Measurements from ENCODE around the gene MS4A8.
A peak's percentile ranks its signal among the peaks of the same experiment; 100 is the strongest.
"Not testable (repeated sequence)": the region's sequence is repeated elsewhere in the genome, so short reads cannot be mapped to it uniquely, and the experiment has no call there.

Gene MS4A8

GRCh38 chr11:60699284-60699691 is at the start of gene MS4A8:
MS4A8 (plus strand) TSS chr11:60699612; CDS start chr11:60700861, 1,249 bp downstream.
- intact Hi-C loops (cut with DNase I) = no loop called here
- no peak for DNase-seq

GRCh38 chr11:60657888-60658287 is 41.5 kb upstream of the MS4A8 start:
- intact Hi-C loops (cut with DNase I) = no loop called here
- no peak for DNase-seq

- no peak for DNase-seq
- intact Hi-C loops (cut with DNase I) = no loop called here
Observed at GRCh38 chr11:60658409-60658808, 41.0 kb upstream of the MS4A8 start.

GRCh38 chr11:60672255-60672654 is 27.2 kb upstream of the MS4A8 start:
- intact Hi-C loops (cut with DNase I) = no loop called here
- no peak for DNase-seq

GRCh38 chr11:60678231-60678630 is 21.2 kb upstream of the MS4A8 start:
- intact Hi-C loops (cut with DNase I); DNase-seq: not testable (repeated sequence)

GRCh38 chr11:60679879-60680278 is 19.5 kb upstream of the MS4A8 start:
- DNase-seq = no peak
- intact Hi-C loops (cut with DNase I) = no loop called here

- DNase-seq = no peak
- intact Hi-C loops (cut with DNase I) = no loop called here
Observed at GRCh38 chr11:60680455-60681119, 18.8 kb upstream of the MS4A8 start.

GRCh38 chr11:60684541-60684848 is 14.9 kb upstream of the MS4A8 start:
- intact Hi-C loops (cut with DNase I); DNase-seq: not testable (repeated sequence)

- intact Hi-C loops (cut with DNase I) = no loop called here
- DNase-seq = no peak
Observed at GRCh38 chr11:60691661-60692060, 7.8 kb upstream of the MS4A8 start.

- no peak for DNase-seq
Observed at GRCh38 chr11:60699936-60700335, 524 bp downstream of the MS4A8 start.

GRCh38 chr11:60700689-60701468 is 1.5 kb downstream of the MS4A8 start:
- no peak for DNase-seq
- intact Hi-C loops (cut with DNase I) = no loop called here

More at GRCh38 chr11:60699936-60700335, 524 bp downstream of the MS4A8 start:
- intact Hi-C loops (cut with DNase I) = no loop called here

- intact Hi-C loops (cut with DNase I) = no loop called here
- DNase-seq = no peak
Observed at GRCh38 chr11:60701469-60701818, 2.0 kb downstream of the MS4A8 start.

GRCh38 chr11:60703374-60703773 is 4.0 kb downstream of the MS4A8 start:
- intact Hi-C loops (cut with DNase I) = no loop called here
- DNase-seq = no peak

GRCh38 chr11:60705895-60706294 is 6.5 kb downstream of the MS4A8 start:
- peak in 1 of 42 donors; percentile 18 for DNase-seq
- intact Hi-C loops (cut with DNase I) = no loop called here

GRCh38 chr11:60706931-60707330 is 7.5 kb downstream of the MS4A8 start:
- peak in 1 of 42 donors; percentile 7 for DNase-seq
- intact Hi-C loops (cut with DNase I) = no loop called here

- DNase-seq = no peak
- intact Hi-C loops (cut with DNase I) = no loop called here
Observed at GRCh38 chr11:60710482-60710881, 11.1 kb downstream of the MS4A8 start.

GRCh38 chr11:60711276-60711675 is 11.9 kb downstream of the MS4A8 start:
- DNase-seq = no peak
- intact Hi-C loops (cut with DNase I) = no loop called here

- DNase-seq; intact Hi-C loops (cut with DNase I): not testable (repeated sequence)
Observed at GRCh38 chr11:60713423-60713822, 14.0 kb downstream of the MS4A8 start.

- DNase-seq = no peak
- intact Hi-C loops (cut with DNase I) = no loop called here
Observed at GRCh38 chr11:60717956-60718355, 18.5 kb downstream of the MS4A8 start.

GRCh38 chr11:60718524-60719316 is 19.3 kb downstream of the MS4A8 start:
- intact Hi-C loops (cut with DNase I) = no loop called here

More at GRCh38 chr11:60718524-60719316, 19.3 kb downstream of the MS4A8 start:
- no peak for DNase-seq
